NB4 (cell line): ENCODE measurements around the gene TSEN34.

Source experiments
- POLR2A ChIP-seq: IDR thresholded peaks from 2 replicates; pipeline ENCODE4 v1.6.1; 2011; ENCODE audit warnings: mild to moderate bottlenecking; ENCODE audit not compliant: insufficient read length; ENCODE audit errors: extremely low read depth
- TF ChIP-seq, protein P1 (sequence below): IDR thresholded peaks from one replicate; pipeline ENCODE4 v1.5.1; 2012; ENCODE audit warnings: low read depth, low read length

DNA sequence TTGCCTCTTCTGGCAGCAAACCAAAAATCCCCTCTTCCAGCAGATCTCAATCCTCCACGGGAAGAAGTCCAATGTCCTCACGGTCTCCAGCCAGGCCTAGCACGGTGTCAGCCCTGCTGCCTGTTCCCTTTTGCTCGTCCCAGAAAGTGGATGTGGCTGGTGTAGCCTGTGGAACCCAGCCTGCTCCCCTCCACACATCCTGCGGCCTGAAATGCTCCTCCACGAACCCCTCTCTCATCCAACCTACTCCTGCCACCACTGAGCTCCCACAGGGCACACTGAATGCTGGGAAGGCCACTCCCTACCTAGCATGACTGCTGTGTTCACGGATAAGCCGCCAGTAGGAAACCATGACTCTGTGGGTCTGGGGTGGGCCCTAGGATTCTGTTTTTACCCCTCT is 4.8 kb upstream of the TSEN34 start:
- TF ChIP-seq, protein P1, sequence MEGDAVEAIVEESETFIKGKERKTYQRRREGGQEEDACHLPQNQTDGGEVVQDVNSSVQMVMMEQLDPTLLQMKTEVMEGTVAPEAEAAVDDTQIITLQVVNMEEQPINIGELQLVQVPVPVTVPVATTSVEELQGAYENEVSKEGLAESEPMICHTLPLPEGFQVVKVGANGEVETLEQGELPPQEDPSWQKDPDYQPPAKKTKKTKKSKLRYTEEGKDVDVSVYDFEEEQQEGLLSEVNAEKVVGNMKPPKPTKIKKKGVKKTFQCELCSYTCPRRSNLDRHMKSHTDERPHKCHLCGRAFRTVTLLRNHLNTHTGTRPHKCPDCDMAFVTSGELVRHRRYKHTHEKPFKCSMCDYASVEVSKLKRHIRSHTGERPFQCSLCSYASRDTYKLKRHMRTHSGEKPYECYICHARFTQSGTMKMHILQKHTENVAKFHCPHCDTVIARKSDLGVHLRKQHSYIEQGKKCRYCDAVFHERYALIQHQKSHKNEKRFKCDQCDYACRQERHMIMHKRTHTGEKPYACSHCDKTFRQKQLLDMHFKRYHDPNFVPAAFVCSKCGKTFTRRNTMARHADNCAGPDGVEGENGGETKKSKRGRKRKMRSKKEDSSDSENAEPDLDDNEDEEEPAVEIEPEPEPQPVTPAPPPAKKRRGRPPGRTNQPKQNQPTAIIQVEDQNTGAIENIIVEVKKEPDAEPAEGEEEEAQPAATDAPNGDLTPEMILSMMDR: no peak
- TF ChIP-seq POLR2A: no peak
